ENCODE measurements around the gene PCDHGB4.
"Not testable (repeated sequence)": the region's sequence is repeated elsewhere in the genome, so short reads cannot be mapped to it uniquely, and the experiment has no call there.

GRCh38 chr5:141387557-141388311, at the start of gene PCDHGB4:
- TF ChIP-seq IRF1 (CRISPR knock-in tag; IDR thresholded peaks at IDR 0.05; ENCODE audit: borderline replicate concordance); ATF4 (CRISPR knock-in tag; IDR thresholded peaks at IDR 0.05); POLR2AphosphoS5 (IDR thresholded peaks at IDR 0.05; ENCODE audit: control insufficient read depth, insufficient read depth, low read depth, low read length); MXI1 (IDR thresholded peaks at IDR 0.05; ENCODE audit: low read depth, low read length); CBX5 (IDR thresholded peaks at IDR 0.05; ENCODE audit: borderline replicate concordance, low read depth); ZBTB43 (CRISPR knock-in tag; IDR thresholded peaks at IDR 0.05); FOS (IDR thresholded peaks at IDR 0.05; ENCODE audit: extremely low read depth, insufficient read length); ELF1 (tag; IDR thresholded peaks at IDR 0.05): not testable (repeated sequence)
- TF ChIP-seq CTCF (IDR thresholded peaks at IDR 0.05 in 2 of 3, conservative IDR thresholded peaks at IDR 0.05 in 1 of 3; ENCODE audit: insufficient read depth in 2 of 3, low read depth in 1 of 3, low read length in 3 of 3), result peak; percentile 22 to 47 (median 42); a peak in 2 of 6 replicates
